Transverse colon (tissue), 4 donors: ENCODE data around the gene PMAIP1. TPM values are rescaled to one million over a fixed set of nuclear protein-coding genes. Genes with fewer than 3 reads are reported as not detected.
"Not testable (repeated sequence)": the region's sequence is repeated elsewhere in the genome, so short reads cannot be mapped to it uniquely, and the experiment has no call there.

Source experiments
- DNase-seq: peaks from one replicate; pipeline ENCODE4 v3.0.0-alpha.2; 2019
- H3K27ac ChIP-seq, 4 donors: fragments of 200-600 bp; sonication (generic); 2 replicates each; pipeline ENCODE4 v1.5.1; 2016 to 2018; ENCODE audit warnings: inconsistent platforms in 4 of 4
- H3K27me3 ChIP-seq: fragments of 200-600 bp; sonication (generic); 2 replicates; pipeline ENCODE4 v1.5.1; 2017; ENCODE audit warnings: inconsistent platforms
- H3K36me3 ChIP-seq, 4 donors: fragments of 200-600 bp; sonication (generic); 2 replicates each; pipeline ENCODE4 v1.5.1; 2017 to 2019; ENCODE audit warnings: inconsistent platforms in 4 of 4
- H3K4me1 ChIP-seq, 4 donors: fragments of 200-600 bp; sonication (generic); 2 replicates each; pipeline ENCODE4 v1.5.1; 2017 to 2020; ENCODE audit warnings: inconsistent platforms in 4 of 4
- H3K4me3 ChIP-seq, 4 donors: fragments of 200-600 bp; sonication (generic); 1 replicate in 1 of 4; 2 replicates in 3 of 4; pipeline versions ENCODE4 v1.5.1 to v1.6.1; 2017 to 2019; ENCODE audit warnings: inconsistent platforms in 4 of 4
- H3K9me3 ChIP-seq, 2 donors: fragments of 200-600 bp; sonication (generic); 2 replicates each; pipeline ENCODE4 v1.5.1; 2017 to 2019; ENCODE audit warnings: inconsistent platforms in 2 of 2
- EP300 ChIP-seq: sonication (generic); formaldehyde crosslinking; IDR thresholded peaks from one replicate; pipeline ENCODE4 v1.6.1; 2017; ENCODE audit warnings: antibody characterized with exemption, low read depth
- POLR2A ChIP-seq: fragments of 450-650 bp; IDR thresholded peaks from one replicate; pipeline ENCODE4 v1.6.1; 2016; ENCODE audit warnings: antibody characterized with exemption, mild to moderate bottlenecking, moderate library complexity
- POLR2AphosphoS5 ChIP-seq, 3 donors: sonication (generic); formaldehyde crosslinking; IDR thresholded peaks; one replicate each; pipeline ENCODE4 v1.6.1; 2016; ENCODE audit warnings: antibody characterized with exemption in 3 of 3
- WGBS, 2 donors: methylation state at CpG; one replicate each; pipeline ENCODE4 v1.1.5; 2018; ENCODE audit warnings: low coverage in 1 of 2; 5-methylcytosine and 5-hydroxymethylcytosine counted together
- in situ Hi-C, 4 donors: fragments of 200-750 bp; cut with MboI; loops; one replicate each; pipeline versions ENCODE4 v1.15.0 to v1.15.1; 2017; ENCODE audit warnings: low sequenced_read_pairs in 3 of 4, low pct_ligation_motif_present in 1 of 4, low pct_unique_long_range_greater_than_20kb in 1 of 4
- intact Hi-C: fragments of 100-400 bp; cut with DNase I; formaldehyde crosslinking; loops from one replicate; pipeline ENCODE4 v1.15.1; 2023; ENCODE audit warnings: low total_unique reads
- total RNA-seq, 4 donors: library from RNA; depleted of rRNA; stranded (reverse); fragments of >200 nt; gene quantifications; one replicate each; pipeline ENCODE4 v1.1.0, GENCODE V29; 2016
- TF ChIP-seq, protein P1 (sequence below), 5 experiments: fragments of 200-600 bp in 3 of 5; fragments of 450-650 bp in 2 of 5; sonication (generic) in 3 of 5; IDR thresholded peaks; 1 replicate in 2 of 5; 2 replicates in 3 of 5; pipeline ENCODE4 v1.5.1; 2016 to 2017; ENCODE audit warnings: antibody characterized with exemption in 5 of 5, inconsistent platforms in 3 of 5, mild to moderate bottlenecking in 2 of 5, moderate library complexity in 1 of 5

The PMAIP1 gene
- total RNA-seq: 10 to 100 TPM in 1 of 4 donors, 1 to 10 TPM in 1, under 1 TPM in 1, not detected in 1; 0.82 to 66.5 (median 3.5) TPM

DNA sequence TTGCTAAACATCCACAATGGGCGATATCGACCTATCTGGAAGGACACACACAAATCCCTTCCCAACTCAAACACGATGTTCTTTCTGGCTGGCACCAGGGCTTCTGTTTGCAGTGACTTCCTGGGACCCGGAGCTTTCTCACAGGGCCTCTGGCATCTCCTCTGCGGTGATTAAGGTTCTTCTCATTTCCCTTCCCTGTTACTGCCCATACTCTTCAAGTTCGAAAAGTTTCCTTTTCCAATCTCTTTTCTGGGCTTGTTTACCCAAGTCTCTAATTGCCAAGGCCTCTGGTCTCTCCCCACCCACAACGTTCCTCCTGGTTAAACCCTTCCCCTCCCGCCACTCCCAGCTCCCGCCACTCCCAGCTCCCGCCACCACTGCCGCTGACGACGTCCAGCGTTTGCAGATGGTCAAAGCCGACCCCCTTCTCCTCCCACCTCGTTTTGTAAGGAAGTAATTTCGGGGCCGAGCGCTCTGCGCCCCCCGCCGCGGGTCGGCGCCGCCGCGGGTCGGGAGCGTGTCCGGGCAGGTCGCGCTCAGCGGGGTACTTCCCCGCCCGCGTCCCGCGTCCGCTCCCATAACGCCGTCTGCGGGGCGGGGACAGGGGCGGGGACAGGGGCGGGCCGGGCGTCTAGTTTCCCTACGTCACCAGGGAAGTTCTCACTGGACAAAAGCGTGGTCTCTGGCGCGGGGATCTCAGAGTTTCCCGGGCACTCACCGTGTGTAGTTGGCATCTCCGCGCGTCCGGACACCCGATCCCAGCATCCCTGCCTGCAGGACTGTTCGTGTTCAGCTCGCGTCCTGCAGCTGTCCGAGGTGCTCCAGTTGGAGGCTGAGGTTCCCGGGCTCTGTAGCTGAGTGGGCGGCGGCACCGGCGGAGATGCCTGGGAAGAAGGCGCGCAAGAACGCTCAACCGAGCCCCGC is at the start of gene PMAIP1:
PMAIP1 (plus strand) TSS at position 699 of the 924 bp plus-strand sequence; CDS start at position 881, 182 bp downstream.
- 0% methylated on average over 5 to 62 of the region's 73 CpGs for WGBS, 2 donors
- peak within 1 kb of the TSS; percentile 85 to 94 (median 90) for H3K27ac ChIP-seq
- TF ChIP-seq, protein P1, sequence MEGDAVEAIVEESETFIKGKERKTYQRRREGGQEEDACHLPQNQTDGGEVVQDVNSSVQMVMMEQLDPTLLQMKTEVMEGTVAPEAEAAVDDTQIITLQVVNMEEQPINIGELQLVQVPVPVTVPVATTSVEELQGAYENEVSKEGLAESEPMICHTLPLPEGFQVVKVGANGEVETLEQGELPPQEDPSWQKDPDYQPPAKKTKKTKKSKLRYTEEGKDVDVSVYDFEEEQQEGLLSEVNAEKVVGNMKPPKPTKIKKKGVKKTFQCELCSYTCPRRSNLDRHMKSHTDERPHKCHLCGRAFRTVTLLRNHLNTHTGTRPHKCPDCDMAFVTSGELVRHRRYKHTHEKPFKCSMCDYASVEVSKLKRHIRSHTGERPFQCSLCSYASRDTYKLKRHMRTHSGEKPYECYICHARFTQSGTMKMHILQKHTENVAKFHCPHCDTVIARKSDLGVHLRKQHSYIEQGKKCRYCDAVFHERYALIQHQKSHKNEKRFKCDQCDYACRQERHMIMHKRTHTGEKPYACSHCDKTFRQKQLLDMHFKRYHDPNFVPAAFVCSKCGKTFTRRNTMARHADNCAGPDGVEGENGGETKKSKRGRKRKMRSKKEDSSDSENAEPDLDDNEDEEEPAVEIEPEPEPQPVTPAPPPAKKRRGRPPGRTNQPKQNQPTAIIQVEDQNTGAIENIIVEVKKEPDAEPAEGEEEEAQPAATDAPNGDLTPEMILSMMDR (IDR thresholded peaks at IDR 0.05): peak in 1 of 5 experiments; percentile 34
- TF ChIP-seq EP300: no peak
- TF ChIP-seq POLR2AphosphoS5 (IDR thresholded peaks at IDR 0.05): peak; percentile 93 to 95 (median 95)
- peak; percentile 94 for TF ChIP-seq POLR2A
- in situ Hi-C loops (no loop called here), intact Hi-C loops (no loop called here)
- H3K4me1 ChIP-seq: peaks cover 0 to 28% (median 9%) of the 10 kb centered on the region in 4 donors
- peak; percentile 92 for DNase-seq
- no peaks in the 10 kb centered on the region for H3K9me3 ChIP-seq
- peaks cover 5% of the 10 kb centered on the region for H3K27me3 ChIP-seq
- H3K4me3 ChIP-seq: peak within 1 kb of the TSS; percentile 37 to 72 (median 58)
- no peaks in the 10 kb centered on the region for H3K36me3 ChIP-seq

DNA sequence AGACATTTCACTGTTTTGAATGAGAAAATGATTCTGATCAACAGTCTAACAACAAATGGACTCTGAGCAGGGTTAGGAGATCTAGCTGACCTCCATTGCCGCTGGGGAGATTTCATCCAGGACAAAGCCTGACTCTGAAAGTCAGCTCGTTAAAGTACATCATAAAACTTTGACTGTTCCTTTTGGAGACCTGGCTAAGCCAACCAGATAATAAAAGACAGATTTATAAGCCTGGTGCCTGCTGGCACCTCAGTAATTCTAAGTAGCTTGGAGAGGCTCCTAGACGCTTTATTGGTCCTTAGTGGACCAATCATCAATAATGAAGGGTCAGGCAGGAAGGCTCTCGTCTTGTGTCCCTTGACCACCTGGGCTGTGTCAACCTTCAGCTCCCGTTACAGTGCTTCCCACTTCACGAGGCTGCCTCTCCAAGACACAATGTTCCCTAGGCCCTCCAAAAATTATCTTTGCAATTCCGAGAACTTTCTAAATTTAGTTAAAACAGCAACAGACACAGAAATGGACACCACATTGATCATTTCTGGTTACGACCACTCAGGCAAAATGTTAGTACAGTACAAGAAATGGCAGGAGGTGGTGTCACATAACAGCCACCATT is 47.9 kb upstream of the PMAIP1 start:
- Histone ChIP-seq H3K36me3 (no peaks in the 10 kb centered on the region), H3K4me1 (peaks cover 0 to 10% (median 7%) of the 10 kb centered on the region in 4 donors), H3K27me3 (no peaks in the 10 kb centered on the region), H3K4me3 (no peak overlapping the region), H3K9me3 (no peaks in the 10 kb centered on the region), H3K27ac (no peak overlapping the region)
- intact Hi-C loops: no loop called here
- 65 to 69% methylated on average over 7 to 8 of the region's 8 CpGs for whole genome bisulfite sequencing, 2 donors
- no peak for DNase-seq
- TF ChIP-seq EP300 (no peak), POLR2AphosphoS5 (IDR thresholded peaks at IDR 0.05) (no peak), POLR2A (no peak)
- TF ChIP-seq, protein P1 (IDR thresholded peaks at IDR 0.05): no peak
- in situ Hi-C loops: no loop called here

DNA sequence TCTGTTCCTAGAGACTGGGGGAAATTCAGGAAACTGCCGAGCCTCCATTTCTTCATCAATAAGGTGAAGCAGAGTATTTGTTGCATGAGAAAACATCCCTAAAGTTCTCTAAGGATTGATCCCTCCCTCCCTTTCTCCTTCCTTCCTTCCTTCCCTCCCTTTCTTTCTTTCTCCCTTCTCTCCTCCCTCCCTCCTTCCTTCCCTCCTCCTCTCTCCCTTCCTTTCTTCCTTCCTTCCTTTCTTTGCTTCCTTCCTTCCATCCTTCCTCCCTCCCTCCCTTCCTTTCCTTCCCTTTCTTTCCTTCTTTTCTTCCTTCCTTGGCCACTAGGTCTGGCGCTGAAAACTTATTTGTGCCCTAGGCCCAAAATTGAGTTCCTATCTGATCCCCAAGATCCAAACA is 47.2 kb upstream of the PMAIP1 start:
- no peak for DNase-seq
- WGBS, 2 donors: 98 to 100% methylated on average over 1 to 2 of the region's 2 CpGs
- intact Hi-C loops: no loop called here
- Histone ChIP-seq H3K9me3 (no peaks in the 10 kb centered on the region), H3K4me1 (peaks cover 0 to 4% (median 1%) of the 10 kb centered on the region in 4 donors), H3K27ac (no peak overlapping the region), H3K36me3 (no peaks in the 10 kb centered on the region), H3K4me3 (no peak overlapping the region), H3K27me3 (no peaks in the 10 kb centered on the region)
- in situ Hi-C loops: no loop called here
- TF ChIP-seq, protein P1 (IDR thresholded peaks at IDR 0.05): no peak
- TF ChIP-seq POLR2AphosphoS5 (IDR thresholded peaks at IDR 0.05) (no peak), EP300 (no peak), POLR2A (no peak)

DNA sequence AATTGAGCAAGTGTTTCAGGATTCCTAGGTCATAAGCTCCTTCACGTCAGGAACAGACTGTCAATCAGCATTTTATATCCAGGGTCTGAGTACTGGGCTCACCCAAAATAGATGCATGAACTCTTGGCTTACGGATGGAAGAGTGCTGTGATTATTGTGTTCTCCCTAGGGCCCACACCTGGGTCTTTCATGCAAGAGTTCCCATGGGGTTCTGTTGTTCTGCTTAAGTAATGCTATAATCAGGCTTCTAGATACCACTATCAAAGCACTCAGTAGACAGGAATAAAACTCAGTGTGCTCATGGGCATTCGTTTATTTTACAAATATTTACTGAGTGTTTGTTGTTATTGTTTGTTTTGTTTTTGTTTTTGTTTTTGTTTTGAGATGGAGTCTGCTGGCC is 46.4 kb upstream of the PMAIP1 start:
- WGBS, 2 donors: 74 to 76% methylated on average over 3 of the region's 3 CpGs
- Histone ChIP-seq H3K4me1 (no peaks in the 10 kb centered on the region), H3K27me3 (no peaks in the 10 kb centered on the region), H3K4me3 (no peak overlapping the region), H3K27ac (no peak overlapping the region), H3K36me3 (no peaks in the 10 kb centered on the region), H3K9me3 (no peaks in the 10 kb centered on the region)
- DNase-seq: no peak
- in situ Hi-C loops: no loop called here
- intact Hi-C loops: no loop called here
- no peak for TF ChIP-seq EP300
- no peak for TF ChIP-seq POLR2A
- no peak for TF ChIP-seq POLR2AphosphoS5 (IDR thresholded peaks at IDR 0.05)
- TF ChIP-seq, protein P1 (IDR thresholded peaks at IDR 0.05): no peak

DNA sequence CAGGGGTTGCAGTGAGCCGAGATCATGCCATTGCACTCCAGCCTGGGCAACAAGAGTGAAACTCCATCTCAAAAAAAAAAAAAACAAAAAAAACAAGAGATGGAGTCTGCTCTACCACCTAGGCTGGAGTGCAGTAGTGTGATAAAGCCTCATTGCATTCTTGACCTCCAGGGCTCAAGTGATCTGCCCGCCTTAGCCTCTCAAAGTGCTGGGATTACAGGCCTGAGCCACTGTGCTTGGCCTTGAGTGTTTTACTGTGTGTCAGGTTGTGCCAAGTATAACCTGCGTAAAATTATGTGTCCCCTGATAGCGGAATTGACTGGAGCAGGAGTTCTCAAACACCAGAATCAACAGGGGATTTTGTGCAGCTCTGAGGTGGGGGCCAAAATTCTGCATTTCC is 45.8 kb upstream of the PMAIP1 start:
- H3K36me3 ChIP-seq, H3K4me1 ChIP-seq, H3K9me3 ChIP-seq, H3K27me3 ChIP-seq, DNase-seq, intact Hi-C loops, in situ Hi-C loops, H3K27ac ChIP-seq, H3K4me3 ChIP-seq: not testable (repeated sequence)
- WGBS, 2 donors: 89 to 93% methylated on average over 4 of the region's 4 CpGs
